Mesendoderm (in vitro differentiated cells): ENCODE data around the gene STIMATE.
A peak's percentile ranks its signal among the peaks of the same experiment; 100 is the strongest.

Experiments used
- DNase-seq: peaks from one replicate; pipeline ENCODE4 v3.0.0; 2013
- H2AK5ac ChIP-seq: 2 replicates; pipeline ENCODE4 v1.6.1; 2013; ENCODE audit warnings: low read length, inconsistent platforms
- H2BK120ac ChIP-seq: 2 replicates; pipeline ENCODE4 v1.6.1; 2013; ENCODE audit warnings: low read depth, mild to moderate bottlenecking, low read length, moderate library complexity, mixed read lengths
- H2BK15ac ChIP-seq: replicated peaks from 2 replicates; pipeline ENCODE4 v1.6.1; 2013; ENCODE audit warnings: low read depth, mild to moderate bottlenecking, moderate library complexity
- H2BK5ac ChIP-seq: 2 replicates; pipeline ENCODE4 v1.6.1; 2013; ENCODE audit warnings: low read length, inconsistent platforms
- H3K18ac ChIP-seq: 2 replicates; pipeline ENCODE4 v1.6.1; 2013; ENCODE audit warnings: mild to moderate bottlenecking, low read length, mixed read lengths
- H3K23ac ChIP-seq: one replicate; pipeline ENCODE4 v1.6.1; 2013; ENCODE audit warnings: low read length
- H3K27ac ChIP-seq: 2 replicates; pipeline ENCODE4 v1.5.1; 2013; ENCODE audit warnings: low read depth, mild to moderate bottlenecking, inconsistent platforms, low read length, moderate library complexity
- H3K27me3 ChIP-seq: 2 replicates; pipeline ENCODE4 v1.6.1; 2013; ENCODE audit warnings: low read length, control low read depth, mild to moderate bottlenecking, inconsistent platforms; ENCODE audit not compliant: insufficient read depth, poor library complexity
- H3K36me3 ChIP-seq: 2 replicates; pipeline ENCODE4 v1.6.1; 2013; ENCODE audit warnings: low read length, inconsistent platforms; ENCODE audit not compliant: control insufficient read depth, insufficient read depth
- H3K4ac ChIP-seq: one replicate; pipeline ENCODE4 v1.6.1; 2013; ENCODE audit warnings: low read depth, mild to moderate bottlenecking, low read length, moderate library complexity
- H3K4me1 ChIP-seq: 2 replicates; pipeline ENCODE4 v1.6.1; 2013; ENCODE audit warnings: low read depth, low read length, inconsistent platforms; ENCODE audit not compliant: control insufficient read depth
- H3K4me2 ChIP-seq: 2 replicates; pipeline ENCODE4 v1.6.1; 2013; ENCODE audit warnings: low read length
- H3K4me3 ChIP-seq: 2 replicates; pipeline ENCODE4 v1.5.1; 2013; ENCODE audit warnings: mild to moderate bottlenecking, low read length
- H3K56ac ChIP-seq: one replicate; pipeline ENCODE4 v1.6.1; 2013; ENCODE audit warnings: low read length
- H3K79me1 ChIP-seq: 2 replicates; pipeline ENCODE4 v1.6.1; 2013; ENCODE audit warnings: low read length, inconsistent platforms
- H3K79me2 ChIP-seq: 2 replicates; pipeline ENCODE4 v1.6.1; 2013; ENCODE audit warnings: mild to moderate bottlenecking, low read length; ENCODE audit not compliant: control insufficient read depth, insufficient read depth
- H3K9ac ChIP-seq: 2 replicates; pipeline ENCODE4 v1.6.1; 2013; ENCODE audit warnings: low read length, inconsistent platforms
- H4K5ac ChIP-seq: one replicate; pipeline ENCODE4 v1.6.1; 2013; ENCODE audit warnings: low read length
- H4K8ac ChIP-seq: one replicate; pipeline ENCODE4 v1.6.1; 2013; ENCODE audit warnings: low read depth, mild to moderate bottlenecking, control low read depth, low read length, moderate library complexity
- WGBS: extraction: QIAGEN DNeasy Blood & Tissue Kit; methylation state at CpG from one replicate; pipeline ENCODE4 v1.1.7; 2013; ENCODE audit warnings: low lambda C conversion rate, missing lambda C conversion rate; ENCODE audit not compliant: insufficient coverage; ENCODE audit errors: extremely low coverage; 5-methylcytosine and 5-hydroxymethylcytosine counted together

The STIMATE gene

DNA sequence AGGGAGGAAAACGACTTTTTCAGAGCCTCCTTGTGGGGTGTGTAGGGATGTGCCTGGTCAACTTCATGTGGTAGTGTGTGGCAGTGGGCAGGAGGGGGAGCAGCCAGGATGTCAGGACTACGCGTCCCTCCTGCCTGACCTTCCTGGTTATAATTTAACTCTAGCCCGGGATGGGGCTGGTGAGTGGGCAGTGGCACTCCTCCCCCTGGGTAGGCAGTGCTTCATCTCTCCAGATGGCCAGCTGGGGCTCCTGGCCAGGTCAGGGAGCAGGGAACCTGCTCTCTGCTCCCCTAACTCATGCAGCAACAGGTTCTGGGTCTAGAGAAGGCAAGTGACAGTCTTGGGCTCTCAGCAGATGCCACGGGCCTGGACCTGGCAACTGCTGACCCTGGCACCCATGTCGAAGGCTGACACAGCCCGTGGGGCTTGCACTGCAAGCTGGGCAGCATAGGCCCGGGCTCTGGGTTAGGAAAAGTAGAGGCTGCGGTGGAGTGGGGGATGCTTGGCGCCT lies 69.4 kb downstream of the STIMATE start:
- Histone ChIP-seq H3K27me3 (no peaks in the 10 kb centered on the region), H3K27ac (no peak overlapping the region), H3K79me1 (no peaks in the 10 kb centered on the region), H3K18ac (no peak overlapping the region), H3K23ac (no peak overlapping the region), H3K4me1 (no peaks in the 10 kb centered on the region), H3K9ac (no peak overlapping the region), H2BK5ac (no peak overlapping the region), H2BK15ac (no peak overlapping the region), H3K4ac (no peak overlapping the region), H2AK5ac (no peak overlapping the region), H3K4me2 (no peak overlapping the region), H3K56ac (no peak overlapping the region), H3K4me3 (no peak overlapping the region), H4K8ac (no peak overlapping the region), H2BK120ac (no peak overlapping the region), H3K36me3 (no peaks in the 10 kb centered on the region), H3K79me2 (no peaks in the 10 kb centered on the region), H4K5ac (no peak overlapping the region)
- DNase-seq = peak; percentile 44
- no CpG with 5 or more reads among the region's 10 CpGs for WGBS

DNA sequence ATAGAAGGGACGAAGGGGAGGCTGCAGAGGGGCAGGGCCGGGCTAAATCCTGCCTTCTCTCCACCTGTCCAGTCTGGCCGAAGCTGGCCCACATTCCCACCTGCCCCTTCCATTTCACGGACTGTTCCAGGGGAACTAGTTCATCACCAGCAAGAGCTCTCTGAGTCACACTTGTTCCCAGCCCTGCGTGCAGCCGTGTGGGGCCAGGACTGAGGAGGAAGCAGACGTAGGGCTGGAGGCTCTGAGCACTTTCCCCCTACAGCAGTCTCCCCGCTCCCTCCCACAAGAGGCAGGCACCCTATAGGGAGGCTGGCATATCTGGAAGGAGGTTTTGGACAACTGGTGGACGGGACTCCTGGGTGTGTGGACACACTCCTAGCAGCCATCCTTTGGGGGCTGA lies 69.9 kb downstream of the STIMATE start:
- Histone ChIP-seq H3K27ac (no peak overlapping the region), H3K36me3 (no peaks in the 10 kb centered on the region), H3K4me3 (no peak overlapping the region), H3K23ac (no peak overlapping the region), H4K5ac (no peak overlapping the region), H3K18ac (no peak overlapping the region), H2BK120ac (no peak overlapping the region), H2AK5ac (no peak overlapping the region), H2BK15ac (no peak overlapping the region), H3K79me1 (no peaks in the 10 kb centered on the region), H3K4me1 (no peaks in the 10 kb centered on the region), H3K79me2 (no peaks in the 10 kb centered on the region), H4K8ac (no peak overlapping the region), H3K4ac (no peak overlapping the region), H2BK5ac (no peak overlapping the region), H3K4me2 (no peak overlapping the region), H3K56ac (no peak overlapping the region), H3K9ac (no peak overlapping the region), H3K27me3 (no peaks in the 10 kb centered on the region)
- no peak for DNase-seq
- no CpG with 5 or more reads among the region's 9 CpGs for WGBS

DNA sequence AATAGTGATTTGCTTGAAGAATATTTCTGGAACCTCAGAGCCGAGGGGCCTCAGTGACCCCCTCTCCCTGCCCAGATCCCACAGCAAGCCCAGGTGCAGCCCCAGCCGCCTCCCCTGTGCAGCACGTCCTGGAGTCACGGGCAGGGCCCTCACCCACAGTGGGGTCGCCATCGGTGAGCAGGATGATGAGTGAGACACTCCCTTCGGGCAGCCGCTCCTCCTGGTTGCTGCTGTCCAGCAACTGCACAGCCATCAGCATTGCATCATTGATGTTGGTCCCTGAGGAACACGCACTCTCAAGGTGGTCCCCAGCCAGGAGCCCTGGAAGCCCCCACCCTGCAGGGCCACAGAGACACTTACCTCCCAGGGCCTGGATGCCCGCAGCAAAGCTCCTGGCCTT lies 73.3 kb downstream of the STIMATE start:
- no peak for DNase-seq
- no peak overlapping the region for H3K4ac ChIP-seq
- no peak overlapping the region for H3K27ac ChIP-seq
- H3K4me1 ChIP-seq = no peaks in the 10 kb centered on the region
- H3K27me3 ChIP-seq = no peaks in the 10 kb centered on the region
- H3K79me1 ChIP-seq = no peaks in the 10 kb centered on the region
- no peak overlapping the region for H4K8ac ChIP-seq
- H4K5ac ChIP-seq = no peak overlapping the region
- H2BK15ac ChIP-seq = no peak overlapping the region
- no CpG with 5 or more reads among the region's 10 CpGs for WGBS
- H3K56ac ChIP-seq = no peak overlapping the region
- no peak overlapping the region for H3K4me3 ChIP-seq
- H3K23ac ChIP-seq = no peak overlapping the region
- no peaks in the 10 kb centered on the region for H3K36me3 ChIP-seq
- H3K18ac ChIP-seq = no peak overlapping the region
- H3K9ac ChIP-seq = no peak overlapping the region
- H2BK5ac ChIP-seq = no peak overlapping the region
- H2AK5ac ChIP-seq = no peak overlapping the region
- no peak overlapping the region for H2BK120ac ChIP-seq
- no peaks in the 10 kb centered on the region for H3K79me2 ChIP-seq
- H3K4me2 ChIP-seq = no peak overlapping the region

DNA sequence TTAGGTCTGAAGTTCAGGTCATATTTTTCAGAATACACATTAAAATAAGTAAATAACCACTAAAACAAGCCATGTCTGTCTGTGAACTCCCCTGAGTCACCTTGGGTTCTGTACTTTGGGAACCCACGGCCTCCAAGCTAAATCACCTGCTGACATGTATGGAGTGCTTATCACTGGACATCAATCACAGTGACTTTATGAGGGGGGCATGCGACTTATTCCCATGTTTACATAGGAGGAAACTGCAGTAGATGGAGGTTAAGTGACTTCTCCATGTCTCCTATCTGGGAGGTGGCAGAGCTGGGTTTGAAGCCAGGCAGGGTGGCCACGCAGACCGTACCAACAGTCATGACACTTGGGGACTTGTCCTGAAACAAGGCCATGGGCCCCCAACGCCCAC lies 75.0 kb downstream of the STIMATE start:
- H2BK15ac ChIP-seq = no peak overlapping the region
- H3K9ac ChIP-seq = no peak overlapping the region
- no peaks in the 10 kb centered on the region for H3K36me3 ChIP-seq
- H3K27ac ChIP-seq = no peak overlapping the region
- H3K4me3 ChIP-seq = no peak overlapping the region
- no peaks in the 10 kb centered on the region for H3K79me2 ChIP-seq
- no peaks in the 10 kb centered on the region for H3K79me1 ChIP-seq
- no peak overlapping the region for H2BK5ac ChIP-seq
- H3K18ac ChIP-seq = no peak overlapping the region
- no peak overlapping the region for H3K4ac ChIP-seq
- H2BK120ac ChIP-seq = no peak overlapping the region
- no peak overlapping the region for H4K5ac ChIP-seq
- no peak overlapping the region for H4K8ac ChIP-seq
- DNase-seq = no peak
- no peak overlapping the region for H3K56ac ChIP-seq
- no peak overlapping the region for H3K4me2 ChIP-seq
- no CpG with 5 or more reads among the region's 5 CpGs for WGBS
- H2AK5ac ChIP-seq = no peak overlapping the region
- H3K4me1 ChIP-seq = no peaks in the 10 kb centered on the region
- H3K23ac ChIP-seq = no peak overlapping the region
- no peaks in the 10 kb centered on the region for H3K27me3 ChIP-seq

DNA sequence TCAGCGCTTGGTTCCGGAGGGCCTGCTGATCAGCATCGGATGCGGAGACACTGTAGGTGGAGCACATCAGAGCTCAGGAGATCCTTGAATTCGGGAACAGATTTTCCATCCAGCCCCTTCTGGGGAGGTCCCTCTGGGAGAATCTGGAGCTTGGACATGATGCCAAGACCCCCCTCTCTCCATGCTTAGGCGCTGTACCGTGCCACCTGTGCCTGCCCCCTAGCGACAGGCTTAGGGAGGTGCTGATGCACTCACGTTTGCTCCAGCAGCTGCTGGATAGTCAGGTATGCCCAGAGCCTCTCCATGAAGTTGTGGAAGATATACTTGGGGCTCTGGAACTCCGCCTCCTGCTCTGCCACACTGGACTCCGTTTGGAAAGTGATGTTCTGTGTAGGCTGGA lies 76.6 kb downstream of the STIMATE start:
- Histone ChIP-seq H3K4me1 (no peaks in the 10 kb centered on the region), H2AK5ac (no peak overlapping the region), H3K36me3 (no peaks in the 10 kb centered on the region), H2BK15ac (no peak overlapping the region), H3K79me2 (no peaks in the 10 kb centered on the region), H3K4me2 (no peak overlapping the region), H3K4me3 (no peak overlapping the region), H3K27me3 (no peaks in the 10 kb centered on the region), H3K23ac (no peak overlapping the region), H2BK120ac (no peak overlapping the region), H2BK5ac (no peak overlapping the region), H3K4ac (no peak overlapping the region), H3K9ac (no peak overlapping the region), H4K8ac (no peak overlapping the region), H3K27ac (no peak overlapping the region), H3K18ac (no peak overlapping the region), H3K79me1 (no peaks in the 10 kb centered on the region), H4K5ac (no peak overlapping the region), H3K56ac (no peak overlapping the region)
- WGBS = no CpG with 5 or more reads among the region's 11 CpGs
- peak; percentile 72 for DNase-seq

DNA sequence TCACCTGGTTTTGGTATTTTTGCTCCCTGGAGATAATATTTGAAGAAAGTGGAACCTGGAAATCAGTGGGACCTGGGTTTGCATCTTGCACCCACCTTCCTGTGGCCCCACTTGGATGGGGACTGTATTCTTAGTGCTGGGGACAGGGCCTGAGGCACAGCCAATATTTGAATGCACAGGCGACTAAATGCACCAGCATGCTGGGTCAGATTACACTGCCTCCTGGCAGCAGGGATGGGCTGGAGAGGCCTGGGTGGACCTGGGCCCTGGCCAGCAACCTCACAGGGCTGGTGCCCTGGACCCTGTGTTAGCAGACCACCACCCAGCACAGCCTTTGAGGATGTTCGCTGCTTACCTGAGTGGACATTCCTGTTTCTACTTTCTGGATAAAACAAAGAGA lies 77.4 kb downstream of the STIMATE start:
- H2BK120ac ChIP-seq = no peak overlapping the region
- H3K4ac ChIP-seq = no peak overlapping the region
- no peak overlapping the region for H4K8ac ChIP-seq
- WGBS = no CpG with 5 or more reads among the region's 2 CpGs
- H4K5ac ChIP-seq = no peak overlapping the region
- no peak overlapping the region for H3K4me3 ChIP-seq
- H3K23ac ChIP-seq = no peak overlapping the region
- DNase-seq = no peak
- no peak overlapping the region for H3K9ac ChIP-seq
- no peak overlapping the region for H3K27ac ChIP-seq
- H2BK5ac ChIP-seq = no peak overlapping the region
- H3K36me3 ChIP-seq = no peaks in the 10 kb centered on the region
- no peaks in the 10 kb centered on the region for H3K27me3 ChIP-seq
- H3K18ac ChIP-seq = no peak overlapping the region
- H3K4me1 ChIP-seq = no peaks in the 10 kb centered on the region
- H3K79me1 ChIP-seq = no peaks in the 10 kb centered on the region
- H3K56ac ChIP-seq = no peak overlapping the region
- H3K4me2 ChIP-seq = no peak overlapping the region
- no peaks in the 10 kb centered on the region for H3K79me2 ChIP-seq
- no peak overlapping the region for H2AK5ac ChIP-seq
- no peak overlapping the region for H2BK15ac ChIP-seq
